Sigmoid colon (tissue), 4 donors: ENCODE results near the gene CLDN6.

Experiments
- CTCF ChIP-seq, 4 experiments: fragments of 450-650 bp in 3 of 4; fragments of 200-600 bp in 1 of 4; IDR thresholded peaks; one replicate each; pipeline ENCODE4 v1.5.1; 2016 to 2019; ENCODE audit warnings: antibody characterized with exemption in 4 of 4, mild to moderate bottlenecking in 3 of 4, moderate library complexity in 2 of 4
- EP300 ChIP-seq, 4 donors: sonication (generic); formaldehyde crosslinking; IDR thresholded peaks; one replicate each; pipeline ENCODE4 v1.6.1; 2017; ENCODE audit warnings: antibody characterized with exemption in 4 of 4
- POLR2A ChIP-seq, 2 donors: fragments of 450-650 bp; IDR thresholded peaks; one replicate each; pipeline ENCODE4 v1.6.1; 2016; ENCODE audit warnings: antibody characterized with exemption in 2 of 2, mild to moderate bottlenecking in 2 of 2, moderate library complexity in 2 of 2
- POLR2AphosphoS5 ChIP-seq, 4 donors: sonication (generic); formaldehyde crosslinking; IDR thresholded peaks; one replicate each; pipeline ENCODE4 v1.6.1; 2017; ENCODE audit warnings: antibody characterized with exemption in 4 of 4

- TF ChIP-seq CTCF (IDR thresholded peaks at IDR 0.05) (no peak), POLR2A (IDR thresholded peaks at IDR 0.05) (no peak), POLR2AphosphoS5 (IDR thresholded peaks at IDR 0.05) (no peak), EP300 (IDR thresholded peaks at IDR 0.05) (no peak)
Measured at GRCh38 chr16:2977440-2977839, 40.5 kb downstream of the CLDN6 start.
